HG02588 (cell line): ENCODE results near the gene SPATA7.

ENCODE experiments used
- ATAC-seq: cut with Tn5 transposase; IDR thresholded peaks from one replicate; pipeline ENCODE4 v1.9.1; 2021; ENCODE audit warnings: mild to moderate bottlenecking, moderate library complexity; ENCODE audit not compliant: unreplicated experiment

The SPATA7 gene

DNA sequence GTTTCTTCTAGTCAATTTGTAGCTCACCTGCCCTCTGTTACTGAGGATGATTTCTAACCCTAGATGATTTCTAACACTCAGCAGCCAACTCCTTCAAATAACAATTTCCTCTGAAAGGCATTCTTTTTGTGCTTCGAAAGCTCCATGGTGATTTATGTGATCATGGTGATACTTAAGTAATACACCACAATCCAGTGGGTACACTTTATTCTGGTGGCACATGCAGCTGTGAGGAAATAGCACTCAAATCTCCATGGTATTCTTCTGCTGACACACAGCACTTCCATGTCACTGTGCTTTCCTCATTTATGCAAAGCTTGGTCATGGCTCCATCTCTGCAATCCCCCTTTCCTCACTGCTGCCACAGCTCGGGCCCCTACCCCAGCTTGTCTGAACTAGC is 95.6 kb downstream of the SPATA7 start:
- ATAC-seq, result no peak

DNA sequence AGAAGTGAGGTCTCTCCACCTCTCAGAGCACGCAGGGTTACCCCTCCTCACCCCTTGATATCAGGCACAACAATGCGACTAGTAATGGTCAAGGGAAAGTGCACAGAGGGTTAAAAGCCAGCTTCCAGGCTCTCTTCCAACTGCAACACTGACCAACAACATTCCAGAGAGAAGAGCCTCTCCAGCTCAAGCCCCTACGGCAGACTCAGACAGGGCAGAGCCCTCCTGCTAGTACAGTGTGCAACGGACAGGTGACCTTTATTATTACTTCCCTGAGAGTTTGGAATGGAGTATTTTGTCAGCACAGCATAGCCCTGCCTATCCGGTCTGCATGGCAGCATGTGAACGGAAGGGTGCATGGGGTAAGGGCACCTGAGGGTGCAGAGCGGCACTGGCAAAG is 96.3 kb downstream of the SPATA7 start:
- ATAC-seq, result no peak

DNA sequence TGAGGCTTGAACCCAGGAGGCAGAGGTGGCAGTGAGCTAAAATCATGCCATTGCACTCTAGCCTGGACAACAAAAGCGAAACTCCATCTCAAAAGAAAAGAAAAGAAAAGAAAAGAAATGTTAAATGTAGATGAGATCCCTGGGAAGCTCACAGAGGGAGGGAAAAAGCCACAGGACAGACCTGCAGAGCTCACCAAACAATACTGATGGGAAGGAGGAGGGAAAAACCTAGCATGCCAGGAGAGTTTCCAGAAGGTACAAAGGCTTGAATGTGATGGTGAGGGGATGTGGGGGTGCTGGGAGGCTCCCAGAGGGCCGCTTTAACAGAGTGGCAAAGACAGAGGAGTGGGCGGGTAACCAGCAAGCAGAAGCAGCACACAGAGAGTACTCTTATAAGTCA is 97.1 kb downstream of the SPATA7 start:
- no peak for ATAC-seq
